ENCODE measurements around the gene NSD2.
"Not testable (repeated sequence)": the region's sequence is repeated elsewhere in the genome, so short reads cannot be mapped to it uniquely, and the experiment has no call there.

The NSD2 gene

DNA sequence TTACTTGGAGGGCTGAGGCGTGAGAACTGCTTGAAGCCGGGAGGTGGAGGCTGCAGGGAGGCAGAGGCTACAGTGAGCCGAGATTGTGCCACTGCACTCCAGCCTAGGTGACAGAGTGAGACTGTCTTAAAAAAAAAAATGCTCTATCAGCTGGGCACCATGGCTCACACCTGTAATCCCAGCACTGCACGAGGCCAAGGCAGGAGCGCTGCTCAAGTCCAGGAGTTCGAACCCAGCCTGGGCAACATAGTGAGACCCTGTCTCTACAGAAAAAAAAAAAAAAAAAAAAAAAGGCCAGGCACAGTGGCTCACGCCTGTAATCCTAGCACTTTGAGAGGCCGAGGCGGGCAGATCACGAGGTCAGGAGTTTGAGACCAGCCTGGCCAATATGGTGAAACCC, 26.6 kb upstream of the NSD2 start:
- not testable (repeated sequence) for H3K9me3 ChIP-seq (ENCODE audit: control insufficient read depth, low read length); H3K9ac ChIP-seq (ENCODE audit: low read length); H3K4me1 ChIP-seq (ENCODE audit: control insufficient read depth, insufficient read depth, low read length); H3K4me3 ChIP-seq (ENCODE audit: low read length); H3K27me3 ChIP-seq (ENCODE audit: control insufficient read depth, insufficient read depth, low read length); H3K36me3 ChIP-seq (ENCODE audit: control insufficient read depth, insufficient read depth, low read length)

DNA sequence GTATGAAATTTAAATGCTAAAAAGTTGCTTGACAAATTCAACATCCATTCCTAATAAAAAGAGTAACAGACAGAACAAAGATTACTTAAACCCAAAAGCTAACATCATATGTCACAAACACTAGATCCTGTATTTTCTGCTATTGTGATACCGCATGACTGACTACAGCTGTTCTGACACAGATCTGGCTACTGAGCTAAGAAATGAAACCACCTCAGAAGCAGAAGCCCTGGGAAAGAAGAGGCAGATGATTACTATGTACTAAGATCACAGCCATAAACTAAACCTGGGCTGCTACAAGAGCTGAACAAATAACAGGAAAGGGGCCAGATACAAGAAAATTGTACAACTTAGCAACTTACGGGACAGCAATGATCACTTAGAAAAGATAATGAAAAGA, 24.6 kb upstream of the NSD2 start:
- Histone ChIP-seq H3K36me3 (ENCODE audit: control insufficient read depth, insufficient read depth, low read length) (peaks cover 4% of the 10 kb centered on the region), H3K9ac (ENCODE audit: low read length) (no peak overlapping the region), H3K4me1 (ENCODE audit: control insufficient read depth, insufficient read depth, low read length) (peaks cover 9% of the 10 kb centered on the region), H3K4me3 (ENCODE audit: low read length) (no peak overlapping the region), H3K27me3 (ENCODE audit: control insufficient read depth, insufficient read depth, low read length) (no peaks in the 10 kb centered on the region), H3K9me3 (ENCODE audit: control insufficient read depth, low read length) (no peaks in the 10 kb centered on the region)

DNA sequence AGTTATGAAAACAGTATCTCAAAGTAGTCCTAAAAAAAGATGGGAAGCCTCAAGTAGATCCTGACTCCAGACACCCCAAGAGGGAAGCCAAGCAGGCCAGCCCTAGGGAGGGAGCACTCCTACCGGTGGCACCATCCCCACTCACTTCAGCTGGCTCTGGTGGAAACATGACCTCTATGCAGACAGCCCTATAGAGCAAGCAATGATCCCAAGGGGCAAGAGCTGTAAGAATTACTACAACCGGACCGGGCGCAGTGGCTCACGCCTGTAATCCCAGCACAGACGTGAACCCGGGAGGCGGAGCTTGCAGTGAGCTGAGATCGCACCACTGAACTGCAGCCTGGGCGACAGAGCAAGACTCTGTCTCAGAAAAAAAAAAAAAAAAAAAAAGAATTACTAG, 20.9 kb upstream of the NSD2 start:
- Histone ChIP-seq H3K9ac (ENCODE audit: low read length) (no peak overlapping the region), H3K27me3 (ENCODE audit: control insufficient read depth, insufficient read depth, low read length) (no peaks in the 10 kb centered on the region), H3K4me3 (ENCODE audit: low read length) (no peak overlapping the region), H3K9me3 (ENCODE audit: control insufficient read depth, low read length) (no peaks in the 10 kb centered on the region), H3K4me1 (ENCODE audit: control insufficient read depth, insufficient read depth, low read length) (peaks cover 36% of the 10 kb centered on the region), H3K36me3 (ENCODE audit: control insufficient read depth, insufficient read depth, low read length) (no peaks in the 10 kb centered on the region)

DNA sequence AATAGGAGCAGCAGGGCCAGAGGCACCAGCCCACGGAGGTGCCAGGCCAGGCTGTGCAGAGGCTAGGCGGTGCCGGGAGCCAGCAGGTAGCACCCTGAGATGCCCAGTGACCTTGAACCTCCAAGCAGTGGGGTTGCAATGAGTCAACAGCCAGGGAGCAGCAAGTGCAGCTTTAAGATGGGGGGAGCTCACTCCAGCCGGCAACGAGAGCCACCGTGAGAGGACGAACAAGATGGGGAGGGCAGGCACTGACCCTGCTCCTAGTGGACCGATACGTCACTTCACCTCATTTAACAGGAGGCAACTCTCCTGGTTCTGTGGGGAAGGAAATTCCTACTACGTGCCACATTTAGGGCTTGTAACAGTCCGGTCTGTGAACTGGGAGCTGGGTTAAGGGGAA, 20.0 kb upstream of the NSD2 start:
- H3K4me3 ChIP-seq (ENCODE audit: low read length), result no peak overlapping the region
- H3K36me3 ChIP-seq (ENCODE audit: control insufficient read depth, insufficient read depth, low read length), result no peaks in the 10 kb centered on the region
- no peaks in the 10 kb centered on the region for H3K27me3 ChIP-seq (ENCODE audit: control insufficient read depth, insufficient read depth, low read length)
- no peaks in the 10 kb centered on the region for H3K9me3 ChIP-seq (ENCODE audit: control insufficient read depth, low read length)
- H3K4me1 ChIP-seq (ENCODE audit: control insufficient read depth, insufficient read depth, low read length), result peaks cover 36% of the 10 kb centered on the region
- H3K9ac ChIP-seq (ENCODE audit: low read length), result no peak overlapping the region

DNA sequence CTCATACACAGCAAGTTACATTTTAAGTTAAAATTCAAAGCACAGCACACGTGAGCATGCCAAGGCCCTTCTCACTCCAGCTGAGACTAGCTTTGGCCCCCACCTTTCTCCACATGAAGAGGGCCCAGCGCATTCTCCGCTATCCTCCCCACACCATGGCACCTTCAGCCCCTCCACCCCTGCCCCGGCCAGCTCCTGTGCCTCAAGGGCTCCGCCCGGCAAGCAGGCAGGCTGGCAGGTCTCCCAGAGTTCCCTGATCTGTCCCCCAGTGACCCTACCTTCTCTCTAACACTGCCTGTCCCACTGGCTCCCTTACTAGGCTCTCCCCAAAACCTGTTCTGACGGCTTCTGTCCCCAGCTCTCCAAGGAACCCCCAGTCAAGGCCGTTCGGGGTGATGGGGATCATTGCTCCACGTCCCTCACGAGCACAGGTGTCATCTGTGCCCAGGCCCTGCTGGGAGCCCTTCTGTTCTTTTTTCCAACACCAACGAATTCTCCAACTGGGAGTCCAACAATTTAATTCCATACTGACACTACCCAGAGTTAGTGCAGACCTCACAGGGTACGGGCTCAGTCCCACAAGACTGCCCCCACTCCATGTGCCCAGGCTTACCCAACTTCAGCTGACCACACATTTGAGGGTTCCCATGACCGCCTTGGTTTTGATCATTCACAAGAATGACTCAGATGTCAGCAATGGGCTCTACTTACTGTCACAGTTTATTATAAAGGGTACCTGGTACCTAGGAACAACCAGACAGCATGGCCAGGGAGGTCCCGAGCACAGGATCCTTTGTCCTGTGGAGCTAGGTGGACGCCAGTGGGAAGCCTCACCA, 19.4 kb upstream of the NSD2 start:
- Histone ChIP-seq H3K4me1 (ENCODE audit: control insufficient read depth, insufficient read depth, low read length) (peaks cover 37% of the 10 kb centered on the region), H3K9ac (ENCODE audit: low read length) (no peak overlapping the region), H3K4me3 (ENCODE audit: low read length) (no peak overlapping the region), H3K27me3 (ENCODE audit: control insufficient read depth, insufficient read depth, low read length) (no peaks in the 10 kb centered on the region), H3K36me3 (ENCODE audit: control insufficient read depth, insufficient read depth, low read length) (no peaks in the 10 kb centered on the region), H3K9me3 (ENCODE audit: control insufficient read depth, low read length) (no peaks in the 10 kb centered on the region)

DNA sequence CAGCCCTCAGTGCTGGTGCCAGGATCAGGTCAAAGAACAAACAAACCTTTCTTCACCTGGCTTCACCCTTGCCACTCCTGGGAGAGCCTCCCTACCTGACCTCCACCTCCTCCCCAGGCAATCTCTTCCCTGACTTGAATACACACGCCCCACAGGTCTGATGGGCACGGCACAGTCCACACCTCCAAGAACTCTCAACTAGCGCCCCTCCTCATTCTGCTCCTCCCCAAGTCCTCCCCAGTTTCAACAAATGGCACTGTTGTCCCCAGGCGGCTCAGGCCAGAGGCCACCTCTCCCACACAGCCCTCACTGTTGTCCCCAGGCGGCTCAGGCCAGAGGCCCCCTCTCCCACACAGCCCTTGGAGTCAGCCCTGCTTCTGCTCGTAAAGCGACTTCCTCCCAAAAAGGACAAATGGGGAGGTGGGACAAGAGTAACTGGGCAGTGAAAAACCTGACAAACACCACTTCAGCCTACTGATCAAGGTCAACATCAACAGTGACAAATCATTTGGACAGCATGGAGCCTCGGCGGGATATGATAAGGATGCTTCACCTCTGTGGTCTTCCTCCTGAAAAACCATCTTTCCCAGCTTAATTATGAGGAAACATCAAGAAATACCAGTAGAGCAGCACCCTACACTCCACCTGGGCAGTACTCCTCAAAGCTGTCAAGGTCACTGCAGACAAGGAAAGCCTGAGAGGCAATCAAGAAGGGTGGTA, 18.1 kb upstream of the NSD2 start:
- Histone ChIP-seq H3K9ac (ENCODE audit: low read length) (no peak overlapping the region), H3K9me3 (ENCODE audit: control insufficient read depth, low read length) (no peaks in the 10 kb centered on the region), H3K27me3 (ENCODE audit: control insufficient read depth, insufficient read depth, low read length) (no peaks in the 10 kb centered on the region), H3K36me3 (ENCODE audit: control insufficient read depth, insufficient read depth, low read length) (no peaks in the 10 kb centered on the region), H3K4me1 (ENCODE audit: control insufficient read depth, insufficient read depth, low read length) (peaks cover 45% of the 10 kb centered on the region), H3K4me3 (ENCODE audit: low read length) (no peak overlapping the region)

DNA sequence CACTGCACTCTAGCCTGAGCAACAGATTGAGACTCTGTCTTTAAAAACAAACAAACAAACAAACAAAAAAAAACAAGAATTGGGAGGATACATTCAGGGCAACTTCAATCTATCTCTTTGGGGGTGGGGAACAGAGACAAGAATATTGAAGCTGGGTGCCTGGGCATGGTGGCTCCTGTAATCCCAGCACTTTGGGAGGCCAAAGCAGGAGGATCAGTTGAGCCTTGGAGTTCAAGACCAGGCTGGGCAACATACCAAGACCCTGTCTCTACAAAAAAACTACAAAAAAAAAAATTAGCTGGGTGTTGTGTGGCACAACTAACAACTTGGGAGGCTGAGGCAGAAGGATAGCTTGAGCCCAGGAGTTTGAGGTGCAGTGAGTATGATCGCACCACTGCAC, 16.4 kb upstream of the NSD2 start:
- H3K9ac ChIP-seq (ENCODE audit: low read length), result peak overlapping the region; percentile 80
- H3K4me1 ChIP-seq (ENCODE audit: control insufficient read depth, insufficient read depth, low read length), result peaks cover 45% of the 10 kb centered on the region
- no peaks in the 10 kb centered on the region for H3K36me3 ChIP-seq (ENCODE audit: control insufficient read depth, insufficient read depth, low read length)
- H3K27me3 ChIP-seq (ENCODE audit: control insufficient read depth, insufficient read depth, low read length), result no peaks in the 10 kb centered on the region
- H3K4me3 ChIP-seq (ENCODE audit: low read length), result no peak overlapping the region
- H3K9me3 ChIP-seq (ENCODE audit: control insufficient read depth, low read length), result no peaks in the 10 kb centered on the region

DNA sequence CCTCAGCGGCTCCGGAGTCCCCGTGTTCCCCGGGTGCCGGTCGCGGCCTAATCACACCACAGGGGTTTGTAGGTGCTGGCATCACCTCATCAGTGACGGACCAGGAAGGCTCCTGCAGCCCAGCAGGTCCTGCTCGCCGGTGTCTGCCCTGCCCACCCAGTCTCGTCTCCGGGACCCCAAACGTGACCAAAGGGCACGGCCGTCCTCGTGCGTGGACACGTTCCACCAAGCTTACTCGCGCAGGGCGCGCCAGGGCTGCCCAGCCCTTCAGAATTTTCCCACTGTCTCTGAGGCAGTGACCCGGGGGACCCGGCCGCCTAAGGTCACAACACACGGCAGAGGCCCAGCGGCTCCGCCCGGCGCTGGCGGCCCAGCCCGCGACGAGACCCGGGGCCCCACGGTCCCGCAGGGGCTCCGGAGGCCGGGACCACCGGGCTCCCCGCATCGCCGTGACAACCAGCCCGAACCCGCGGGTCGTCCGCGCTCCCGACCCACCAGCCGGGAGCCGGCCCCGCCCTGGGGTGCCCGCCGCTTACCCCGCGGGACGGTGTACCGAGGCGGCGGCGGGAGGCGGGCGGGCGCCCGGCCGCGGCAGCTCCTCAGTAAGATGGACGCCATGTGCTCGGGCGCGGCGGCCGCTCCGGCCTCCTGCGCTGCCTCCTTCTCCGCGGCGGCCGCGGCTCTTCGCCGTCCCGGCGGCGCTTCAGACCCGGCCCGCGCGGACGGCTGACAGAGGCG, 15.7 kb upstream of the NSD2 start:
- peaks cover 45% of the 10 kb centered on the region for H3K4me1 ChIP-seq (ENCODE audit: control insufficient read depth, insufficient read depth, low read length)

DNA sequence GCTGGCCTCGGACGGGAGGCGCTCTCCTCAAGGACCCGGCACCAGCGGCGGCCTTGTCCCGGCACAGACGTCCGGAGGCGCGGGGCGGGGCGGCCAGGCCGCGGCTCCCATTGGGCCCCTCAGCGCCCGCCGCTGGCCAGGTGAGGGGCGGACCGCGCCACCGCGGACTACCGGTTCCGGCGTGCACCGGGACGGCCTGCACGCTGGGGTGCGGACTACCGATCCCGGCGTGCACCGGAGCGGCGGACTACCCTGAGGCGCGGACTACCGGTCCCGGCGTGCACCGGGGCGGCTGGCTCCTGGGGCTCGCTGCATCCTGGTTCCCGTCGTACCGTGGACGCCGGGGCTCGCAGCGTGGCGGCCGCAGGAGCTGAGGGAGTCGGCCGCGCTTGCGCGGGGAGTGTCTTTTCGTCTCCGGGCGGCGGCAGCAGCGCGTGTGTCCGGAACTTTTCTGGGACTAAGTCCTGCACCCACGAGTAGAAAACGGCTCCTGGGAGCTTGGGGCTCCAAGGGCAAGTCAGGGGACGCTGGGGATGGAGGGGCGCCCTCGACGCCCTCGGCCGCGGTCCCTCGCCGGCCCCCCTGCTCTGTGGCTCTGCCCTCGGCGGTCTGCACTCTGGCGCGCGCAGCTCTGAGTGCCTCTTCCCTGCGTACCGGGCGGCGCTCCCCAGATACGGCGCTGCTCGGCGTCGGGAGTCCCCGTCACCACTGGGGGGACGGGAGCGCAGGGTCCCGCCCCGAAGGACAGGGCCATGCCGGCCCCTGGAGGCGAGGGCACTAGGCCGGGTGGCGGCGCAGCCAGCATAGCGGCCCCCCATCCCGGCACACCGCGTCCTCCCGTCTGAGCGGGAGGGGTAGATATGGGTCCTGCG, 14.9 kb upstream of the NSD2 start, which contains the start of gene LETM1:
TSS of gene LETM1 (minus strand) at position 86 of the 872 bp plus-strand sequence. CDS start 206 bp downstream, outside the sequence.
- Histone ChIP-seq H3K27me3 (ENCODE audit: control insufficient read depth, insufficient read depth, low read length) (no peaks in the 10 kb centered on the region), H3K4me3 (ENCODE audit: low read length) (peak within 1 kb of the TSS; percentile 72), H3K4me1 (ENCODE audit: control insufficient read depth, insufficient read depth, low read length) (peaks cover 39% of the 10 kb centered on the region), H3K36me3 (ENCODE audit: control insufficient read depth, insufficient read depth, low read length) (no peaks in the 10 kb centered on the region), H3K9ac (ENCODE audit: low read length) (peak within 1 kb of the TSS; percentile 80), H3K9me3 (ENCODE audit: control insufficient read depth, low read length) (no peaks in the 10 kb centered on the region)

More for the DNA sequence above, 15.7 kb upstream of the NSD2 start:
- Histone ChIP-seq H3K9me3 (ENCODE audit: control insufficient read depth, low read length) (no peaks in the 10 kb centered on the region), H3K9ac (ENCODE audit: low read length) (peak overlapping the region; percentile 80), H3K36me3 (ENCODE audit: control insufficient read depth, insufficient read depth, low read length) (no peaks in the 10 kb centered on the region), H3K27me3 (ENCODE audit: control insufficient read depth, insufficient read depth, low read length) (no peaks in the 10 kb centered on the region), H3K4me3 (ENCODE audit: low read length) (peak overlapping the region; percentile 72)

DNA sequence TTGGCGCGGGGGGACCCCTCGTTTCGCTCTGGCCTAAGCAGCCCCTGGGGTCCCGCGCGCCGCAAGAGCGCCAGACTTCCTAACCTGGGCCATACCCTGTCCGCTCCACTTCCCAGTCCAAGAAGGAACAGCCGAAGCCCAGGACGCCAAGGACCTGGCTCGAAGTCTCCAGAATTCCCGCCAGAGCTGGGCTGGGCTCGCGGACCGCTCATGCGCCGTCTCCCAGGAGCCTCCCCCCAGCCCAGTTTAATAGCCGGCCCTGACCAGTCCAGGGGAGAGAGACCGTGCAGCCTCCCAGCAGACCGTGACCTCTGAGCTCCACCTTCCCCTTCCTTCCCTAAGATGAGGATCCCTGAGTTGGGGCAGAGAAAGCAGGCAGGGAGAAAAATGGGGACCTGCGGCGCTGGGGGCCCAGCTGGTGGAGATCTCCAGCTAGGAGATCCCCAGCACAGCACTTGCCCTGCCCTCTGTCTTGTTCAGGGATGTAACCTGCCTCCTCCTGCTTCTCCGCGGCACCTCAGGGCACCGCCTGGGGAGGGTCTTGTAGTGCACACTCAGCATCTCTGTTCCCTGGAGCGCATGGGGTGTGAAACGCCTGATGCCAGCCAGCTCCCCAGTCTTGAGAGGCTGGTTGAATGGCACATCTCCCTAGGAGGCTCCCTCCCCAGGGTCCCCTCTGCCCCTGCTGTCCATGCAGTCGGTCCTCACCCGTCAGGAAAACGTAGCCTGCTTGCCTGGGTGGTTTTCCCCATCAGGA, 14.1 kb upstream of the NSD2 start:
- Histone ChIP-seq H3K27me3 (ENCODE audit: control insufficient read depth, insufficient read depth, low read length) (peaks cover under 1% of the 10 kb centered on the region), H3K9me3 (ENCODE audit: control insufficient read depth, low read length) (no peaks in the 10 kb centered on the region), H3K9ac (ENCODE audit: low read length) (peak overlapping the region; percentile 73), H3K4me1 (ENCODE audit: control insufficient read depth, insufficient read depth, low read length) (peaks cover 31% of the 10 kb centered on the region), H3K36me3 (ENCODE audit: control insufficient read depth, insufficient read depth, low read length) (no peaks in the 10 kb centered on the region), H3K4me3 (ENCODE audit: low read length) (peak overlapping the region; percentile 58)

DNA sequence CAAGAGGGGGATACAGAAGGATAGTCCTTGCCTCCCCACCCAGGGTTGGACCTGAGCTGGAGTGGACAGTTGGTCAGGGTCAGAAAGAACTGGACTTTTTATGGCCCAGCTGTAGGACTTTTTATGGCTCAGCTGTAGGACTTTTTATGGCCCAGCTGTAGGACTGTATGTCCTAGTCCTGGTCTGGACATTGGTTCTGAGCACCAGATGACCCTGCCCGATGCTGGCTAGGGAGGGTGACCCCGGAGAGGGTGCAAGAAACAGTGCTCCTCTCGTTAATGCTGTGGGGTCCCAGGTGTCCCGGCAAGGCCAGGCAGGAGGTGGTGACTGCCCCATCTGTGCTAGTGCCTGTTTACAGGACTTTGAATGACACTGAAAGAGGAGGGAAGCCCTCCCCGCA, 13.3 kb upstream of the NSD2 start:
- no peak overlapping the region for H3K4me3 ChIP-seq (ENCODE audit: low read length)
- H3K36me3 ChIP-seq (ENCODE audit: control insufficient read depth, insufficient read depth, low read length), result no peaks in the 10 kb centered on the region
- no peaks in the 10 kb centered on the region for H3K9me3 ChIP-seq (ENCODE audit: control insufficient read depth, low read length)
- H3K27me3 ChIP-seq (ENCODE audit: control insufficient read depth, insufficient read depth, low read length), result peaks cover 5% of the 10 kb centered on the region
- H3K9ac ChIP-seq (ENCODE audit: low read length), result no peak overlapping the region
- H3K4me1 ChIP-seq (ENCODE audit: control insufficient read depth, insufficient read depth, low read length), result peaks cover 23% of the 10 kb centered on the region

All from mucosa of stomach (tissue), 1 donor.